GM23338 (cell line): Measurements from ENCODE around the gene RNASET2. TPM values are rescaled to one million over a fixed set of nuclear protein-coding genes. Genes with fewer than 3 reads are reported as not detected.

ENCODE experiments used
- ATAC-seq: fragments of 200-7000 bp; cut with Tn5 transposase; 3 replicates; pipeline ENCODE4 v1.9.1; 2020
- DNase-seq: peaks from one replicate; pipeline ENCODE4 v3.0.0-alpha.2; 2015; ENCODE audit warnings: low spot score
- H2AFZ ChIP-seq: fragments of 200-600 bp; sonication (generic); 2 replicates; pipeline ENCODE4 v1.8.0; 2016; ENCODE audit warnings: antibody characterized with exemption, mild to moderate bottlenecking, moderate library complexity
- H3F3A ChIP-seq: fragments of 200-600 bp; sonication (generic); replicated peaks from 2 replicates; pipeline ENCODE4 v1.8.0; 2017; ENCODE audit warnings: antibody characterized with exemption, mixed run types, low read depth
- H3K27ac ChIP-seq: fragments of 200-600 bp; sonication (generic); 2 replicates; pipeline ENCODE4 v1.6.1; 2016; ENCODE audit warnings: low read depth
- H3K27me3 ChIP-seq: fragments of 200-600 bp; sonication (generic); 2 replicates; pipeline ENCODE4 v1.8.0; 2016; ENCODE audit warnings: mild to moderate bottlenecking, mixed run types, moderate library complexity; ENCODE audit not compliant: insufficient read depth
- H3K36me3 ChIP-seq: fragments of 200-600 bp; sonication (generic); 2 replicates; pipeline ENCODE4 v1.8.0; 2016; ENCODE audit warnings: mild to moderate bottlenecking; ENCODE audit not compliant: insufficient read depth
- H3K4me1 ChIP-seq: fragments of 200-600 bp; sonication (generic); 2 replicates; pipeline ENCODE4 v1.8.0; 2016; ENCODE audit warnings: mild to moderate bottlenecking, moderate library complexity; ENCODE audit not compliant: insufficient read depth
- H3K4me2 ChIP-seq: fragments of 200-600 bp; sonication (generic); 2 replicates; pipeline ENCODE4 v1.7.1; 2017; ENCODE audit warnings: mixed run types
- H3K4me3 ChIP-seq: fragments of 200-600 bp; sonication (generic); 2 replicates; pipeline ENCODE4 v1.6.1; 2016; ENCODE audit warnings: mixed run types
- H3K79me2 ChIP-seq: fragments of 200-600 bp; sonication (generic); replicated peaks from 2 replicates; pipeline ENCODE4 v1.8.0; 2017; ENCODE audit warnings: mild to moderate bottlenecking; ENCODE audit not compliant: insufficient read depth
- H3K9me2 ChIP-seq: fragments of 200-600 bp; sonication (generic); 2 replicates; pipeline ENCODE4 v1.8.0; 2017; ENCODE audit not compliant: insufficient read depth
- H4K20me1 ChIP-seq: fragments of 200-600 bp; sonication (generic); replicated peaks from 2 replicates; pipeline ENCODE4 v1.8.0; 2017; ENCODE audit warnings: mild to moderate bottlenecking; ENCODE audit not compliant: insufficient read depth
- H3K27ac Mint-ChIP-seq: 2 replicates; pipeline ENCODE4 v1.8.0; 2020; ENCODE audit warnings: inconsistent platforms, mild to moderate bottlenecking, moderate library complexity, mixed read lengths
- H3K27me3 Mint-ChIP-seq: 3 replicates; pipeline ENCODE4 v1.8.0; 2022; ENCODE audit warnings: low read depth, mild to moderate bottlenecking, moderate library complexity, mixed read lengths, inconsistent platforms; ENCODE audit not compliant: insufficient read depth, poor library complexity
- H3K36me3 Mint-ChIP-seq: 3 replicates; pipeline ENCODE4 v1.8.0; 2021; ENCODE audit warnings: low read depth, mild to moderate bottlenecking, inconsistent platforms, moderate library complexity, mixed read lengths
- H3K4me1 Mint-ChIP-seq: 3 replicates; pipeline ENCODE4 v1.8.0; 2020; ENCODE audit warnings: mild to moderate bottlenecking, inconsistent platforms, mixed read lengths
- H3K4me3 Mint-ChIP-seq: 3 replicates; pipeline ENCODE4 v1.8.0; 2021; ENCODE audit warnings: moderate library complexity, mild to moderate bottlenecking, inconsistent platforms, mixed read lengths
- H3K9me3 Mint-ChIP-seq: 3 replicates; pipeline ENCODE4 v1.8.0; 2020; ENCODE audit warnings: moderate library complexity, mild to moderate bottlenecking, inconsistent platforms, mixed read lengths
- CTCF ChIP-seq, 2 experiments: fragments of 200-600 bp in 1 of 2; sonication (generic) in 1 of 2; conservative IDR thresholded peaks; 2 replicates each; pipeline versions ENCODE4 v1.5.1 to v1.6.1; 2016 to 2017; ENCODE audit warnings: antibody characterized with exemption in 2 of 2, low read depth in 2 of 2, mild to moderate bottlenecking in 2 of 2, moderate library complexity in 1 of 2
- EZH2 ChIP-seq: fragments of 200-600 bp; sonication (generic); IDR thresholded peaks from one replicate; pipeline ENCODE4 v1.8.0; 2017; ENCODE audit warnings: antibody characterized with exemption, mild to moderate bottlenecking, low read depth; ENCODE audit not compliant: unreplicated experiment
- NANOG ChIP-seq: IDR thresholded peaks from 2 replicates; pipeline ENCODE4 v1.6.1; 2016; ENCODE audit warnings: antibody characterized with exemption, borderline replicate concordance
- REST ChIP-seq: IDR thresholded peaks from one replicate; pipeline ENCODE4 v1.6.1; 2018; ENCODE audit warnings: antibody characterized with exemption; ENCODE audit not compliant: unreplicated experiment
- STAT1 ChIP-seq: IDR thresholded peaks from one replicate; pipeline ENCODE4 v1.6.1; 2016; ENCODE audit warnings: antibody characterized with exemption; ENCODE audit not compliant: unreplicated experiment
- ZNF114 ChIP-seq: fragments of 250-450 bp; sonication (Bioruptor Pico); IDR thresholded peaks from 2 replicates; pipeline ENCODE4 v1.5.0; 2020; ENCODE audit warnings: mild to moderate bottlenecking, moderate library complexity
- ZNF331 ChIP-seq: fragments of 250-450 bp; sonication (Bioruptor Pico); IDR thresholded peaks from 2 replicates; pipeline ENCODE4 v1.5.0; 2020; ENCODE audit warnings: low read depth, mild to moderate bottlenecking, moderate library complexity
- polyA plus RNA-seq: library from polyadenylated mRNA; unstranded; fragments of >200 nt; fragmentation: Nextera tagmentation; extraction: Ambion mirVana; gene quantifications from 2 replicates; pipeline ENCODE4 v1.2.1, GENCODE V29; 2016
- total RNA-seq: library from RNA; depleted of rRNA; stranded (reverse); fragments of >200 nt; shearing (Covaris generic); gene quantifications from 2 replicates; pipeline ENCODE4 v1.2.3, GENCODE V29; 2014

RNASET2 gene
- total and polyA plus RNA-seq, 2 experiments from 2014 or later: 40.5 to 62.8 TPM

GRCh38 chr6:166972101-166972500 is 15.8 kb upstream of the RNASET2 start (continued):
- TF ChIP-seq REST (no peak), CTCF (conservative IDR thresholded peaks at IDR 0.05; ENCODE audit: low read depth in 2 of 2) (no peak), STAT1 (no peak), ZNF114 (no peak)

GRCh38 chr6:166971271-166971670 is 14.9 kb upstream of the RNASET2 start:
- Histone ChIP-seq H3K27me3 (no peaks in the 10 kb centered on the region), H3F3A (no peaks in the 10 kb centered on the region), H3K9me2 (no peaks in the 10 kb centered on the region), H3K79me2 (no peaks in the 10 kb centered on the region), H4K20me1 (no peaks in the 10 kb centered on the region), H3K27ac (no peak overlapping the region), H3K4me1 (peaks cover 11% of the 10 kb centered on the region), H3K4me3 (no peak overlapping the region), H3K4me2 (no peak overlapping the region), H2AFZ (no peak overlapping the region), H3K36me3 (peaks cover 3% of the 10 kb centered on the region; the same call in 1 of the 2 replicates)
- no peak overlapping the region for H3K27ac Mint-ChIP-seq
- peaks cover 11% of the 10 kb centered on the region for H3K4me1 Mint-ChIP-seq
- peaks cover 43% of the 10 kb centered on the region for H3K9me3 Mint-ChIP-seq
- peaks cover 71% of the 10 kb centered on the region for H3K36me3 Mint-ChIP-seq
- DNase-seq: no peak
- H3K4me3 Mint-ChIP-seq: no peak overlapping the region
- peaks cover 9% of the 10 kb centered on the region for H3K27me3 Mint-ChIP-seq
- ATAC-seq: no peak
- TF ChIP-seq NANOG: no peak
- TF ChIP-seq ZNF114: no peak
- TF ChIP-seq EZH2: no peak
- no peak for TF ChIP-seq REST
- TF ChIP-seq STAT1: no peak
- no peak for TF ChIP-seq CTCF (conservative IDR thresholded peaks at IDR 0.05; ENCODE audit: low read depth in 2 of 2)
- TF ChIP-seq ZNF331 (CRISPR knock-in tag): no peak
